ENCODE measurements around the gene MEI1. TPM values are rescaled to one million over a fixed set of nuclear protein-coding genes. Genes with fewer than 3 reads are reported as not detected.
A peak's percentile ranks its signal among the peaks of the same experiment; 100 is the strongest.

MEI1 gene
- total RNA-seq, 6 donors from 2014 or later: 0.89 to 20.7 (median 5.7) TPM

- H3K36me3 ChIP-seq: no peaks in the 10 kb centered on the region
- no peaks in the 10 kb centered on the region for H3K9me3 ChIP-seq
- peak in 1 of 2 donors; percentile 46 for DNase-seq
- H3K4me3 ChIP-seq: no peak overlapping the region
- H3K4me1 ChIP-seq: no peaks in the 10 kb centered on the region
- WGBS, 2 donors: 89 to 94% methylated on average over 10 of the region's 10 CpGs
- TF ChIP-seq POLR2A (IDR thresholded peaks at IDR 0.05) (no peak), EP300 (IDR thresholded peaks at IDR 0.05) (no peak), CTCF (IDR thresholded peaks at IDR 0.05) (no peak), POLR2AphosphoS5 (IDR thresholded peaks at IDR 0.05) (no peak)
- H3K27ac ChIP-seq: no peak overlapping the region
- no peaks in the 10 kb centered on the region for H3K27me3 ChIP-seq
- ATAC-seq (ENCODE audit: low FRiP score in 2 of 2): no peak
Observed at GRCh38 chr22:41709341-41709740, 10.0 kb downstream of the MEI1 start.

- DNase-seq (no peak), ATAC-seq (ENCODE audit: low FRiP score in 2 of 2) (no peak)
- no peak overlapping the region for H3K27ac ChIP-seq
- no peaks in the 10 kb centered on the region for H3K9me3 ChIP-seq
- no peaks in the 10 kb centered on the region for H3K4me1 ChIP-seq
- WGBS, 2 donors: 93 to 94% methylated on average over 9 of the region's 9 CpGs
- TF ChIP-seq EP300 (IDR thresholded peaks at IDR 0.05) (no peak), POLR2AphosphoS5 (IDR thresholded peaks at IDR 0.05) (no peak), POLR2A (IDR thresholded peaks at IDR 0.05) (no peak), CTCF (IDR thresholded peaks at IDR 0.05) (no peak)
- no peaks in the 10 kb centered on the region for H3K36me3 ChIP-seq
- H3K4me3 ChIP-seq: no peak overlapping the region
- no peaks in the 10 kb centered on the region for H3K27me3 ChIP-seq
Observed at GRCh38 chr22:41713004-41713403, 13.7 kb downstream of the MEI1 start.

- Histone ChIP-seq H3K9me3 (no peaks in the 10 kb centered on the region), H3K27ac (no peak overlapping the region), H3K4me3 (no peak overlapping the region), H3K4me1 (no peaks in the 10 kb centered on the region), H3K27me3 (no peaks in the 10 kb centered on the region), H3K36me3 (no peaks in the 10 kb centered on the region)
- ATAC-seq (ENCODE audit: low FRiP score in 2 of 2) (no peak), DNase-seq (no peak)
- WGBS, 2 donors: 50 to 68% methylated on average over 1 of the region's 1 CpG
- TF ChIP-seq POLR2A (IDR thresholded peaks at IDR 0.05): no peak
- TF ChIP-seq EP300 (IDR thresholded peaks at IDR 0.05): no peak
- no peak for TF ChIP-seq POLR2AphosphoS5 (IDR thresholded peaks at IDR 0.05)
- TF ChIP-seq CTCF (IDR thresholded peaks at IDR 0.05): no peak
Observed at GRCh38 chr22:41722496-41722895, 23.2 kb downstream of the MEI1 start.

GRCh38 chr22:41725510-41726110 lies 26.3 kb downstream of the MEI1 start:
- TF ChIP-seq EP300 (IDR thresholded peaks at IDR 0.05): no peak
- no peak for TF ChIP-seq CTCF (IDR thresholded peaks at IDR 0.05)
- no peak for TF ChIP-seq POLR2AphosphoS5 (IDR thresholded peaks at IDR 0.05)
- no peak for TF ChIP-seq POLR2A (IDR thresholded peaks at IDR 0.05)
- ATAC-seq (ENCODE audit: low FRiP score in 2 of 2) (no peak), DNase-seq (no peak)
- H3K4me3 ChIP-seq: no peak overlapping the region
- 86 to 87% methylated on average over 9 of the region's 9 CpGs for WGBS, 2 donors
- H3K4me1 ChIP-seq: no peaks in the 10 kb centered on the region
- no peaks in the 10 kb centered on the region for H3K27me3 ChIP-seq
- H3K27ac ChIP-seq: no peak overlapping the region
- H3K9me3 ChIP-seq: no peaks in the 10 kb centered on the region
- no peaks in the 10 kb centered on the region for H3K36me3 ChIP-seq

- no peak for TF ChIP-seq EP300 (IDR thresholded peaks at IDR 0.05)
- TF ChIP-seq POLR2A (IDR thresholded peaks at IDR 0.05): no peak
- Histone ChIP-seq H3K27ac (no peak overlapping the region), H3K27me3 (no peaks in the 10 kb centered on the region), H3K9me3 (no peaks in the 10 kb centered on the region), H3K36me3 (no peaks in the 10 kb centered on the region), H3K4me1 (no peaks in the 10 kb centered on the region), H3K4me3 (no peak overlapping the region)
- DNase-seq (no peak), ATAC-seq (ENCODE audit: low FRiP score in 2 of 2) (no peak)
- 88 to 91% methylated on average over 2 of the region's 2 CpGs for WGBS, 2 donors
Observed at GRCh38 chr22:41731609-41732008, 32.3 kb downstream of the MEI1 start.

Measured in upper lobe of left lung (tissue), 6 donors.